DOHH2 (cell line): ENCODE results near the gene GCH1.

Source experiments
- H3F3A ChIP-seq: fragments of 200-600 bp; sonication (generic), shearing (Covaris generic); 2 replicates; pipeline ENCODE4 v1.6.0; 2016; ENCODE audit warnings: antibody characterized with exemption, mild to moderate bottlenecking; ENCODE audit not compliant: control insufficient read depth, insufficient read depth
- H3K27ac ChIP-seq: fragments of 200-600 bp; sonication (generic); 2 replicates; pipeline ENCODE4 v1.5.1; 2014; ENCODE audit warnings: low read depth, mild to moderate bottlenecking, low read length, moderate library complexity
- H3K27me3 ChIP-seq: fragments of 200-600 bp; sonication (generic); 2 replicates; pipeline ENCODE4 v1.6.1; 2014; ENCODE audit warnings: mild to moderate bottlenecking, low read length, mixed read lengths; ENCODE audit not compliant: control insufficient read depth
- H3K36me3 ChIP-seq: fragments of 200-600 bp; sonication (generic); 2 replicates; pipeline ENCODE4 v1.6.1; 2014; ENCODE audit warnings: mild to moderate bottlenecking, low read length, moderate library complexity, mixed read lengths; ENCODE audit not compliant: control insufficient read depth
- H3K4me1 ChIP-seq: fragments of 200-600 bp; sonication (generic); 2 replicates; pipeline ENCODE4 v1.6.1; 2014; ENCODE audit warnings: mild to moderate bottlenecking, low read length, mixed read lengths; ENCODE audit not compliant: control insufficient read depth
- H3K4me2 ChIP-seq: fragments of 200-600 bp; sonication (generic); 2 replicates; pipeline ENCODE4 v1.6.0; 2014; ENCODE audit warnings: mild to moderate bottlenecking, low read length, moderate library complexity
- H3K4me3 ChIP-seq: fragments of 200-600 bp; sonication (generic); 2 replicates; pipeline ENCODE4 v1.5.1; 2014; ENCODE audit warnings: mild to moderate bottlenecking, low read length, mixed read lengths
- H3K79me2 ChIP-seq: fragments of 200-600 bp; sonication (generic); 2 replicates; pipeline ENCODE4 v1.6.1; 2014; ENCODE audit warnings: mild to moderate bottlenecking, low read length, mixed read lengths; ENCODE audit not compliant: control insufficient read depth
- H3K9me2 ChIP-seq: fragments of 200-600 bp; sonication (generic); replicated peaks from 2 replicates; pipeline ENCODE4 v1.6.1; 2014; ENCODE audit warnings: mild to moderate bottlenecking, low read length, mixed read lengths; ENCODE audit not compliant: control insufficient read depth
- H3K9me3 ChIP-seq: fragments of 200-600 bp; sonication (generic); 2 replicates; pipeline ENCODE4 v1.6.1; 2014; ENCODE audit warnings: antibody characterized with exemption, low read length, mixed read lengths; ENCODE audit not compliant: control insufficient read depth, insufficient read depth
- H4K20me1 ChIP-seq: fragments of 200-600 bp; sonication (generic); 2 replicates; pipeline ENCODE4 v1.6.0; 2014; ENCODE audit warnings: low read depth, mild to moderate bottlenecking, antibody characterized with exemption, low read length, moderate library complexity; ENCODE audit not compliant: control insufficient read depth, insufficient read depth
- CTCF ChIP-seq: fragments of 200-600 bp; sonication (generic); IDR thresholded peaks from one replicate; pipeline ENCODE4 v1.5.1; 2014; ENCODE audit warnings: antibody characterized with exemption, mild to moderate bottlenecking, low read depth, low read length; ENCODE audit not compliant: poor library complexity, severe bottlenecking
- EZH2phosphoT487 ChIP-seq: fragments of 200-600 bp; sonication (generic); IDR thresholded peaks from 2 replicates; pipeline ENCODE4 v1.6.1; 2017; ENCODE audit warnings: borderline replicate concordance, mild to moderate bottlenecking, antibody characterized with exemption, low read length, moderate library complexity, mixed read lengths

GCH1 gene

GRCh38 chr14:54807881-54808280, 94.7 kb downstream of the GCH1 start:
- Histone ChIP-seq H3K4me1 (peaks cover 8% of the 10 kb centered on the region), H3K9me2 (no peaks in the 10 kb centered on the region), H3K27ac (no peak overlapping the region), H3F3A (no peaks in the 10 kb centered on the region), H3K9me3 (no peaks in the 10 kb centered on the region), H3K79me2 (no peaks in the 10 kb centered on the region), H3K4me3 (no peak overlapping the region), H3K4me2 (no peak overlapping the region), H3K36me3 (no peaks in the 10 kb centered on the region), H4K20me1 (no peaks in the 10 kb centered on the region), H3K27me3 (peaks cover 6% of the 10 kb centered on the region; the same call in 1 of the 2 replicates)
- TF ChIP-seq CTCF, result no peak
- no peak for TF ChIP-seq EZH2phosphoT487

- no peak overlapping the region for H3K27ac ChIP-seq
- peaks cover 8% of the 10 kb centered on the region for H3K4me1 ChIP-seq
- peaks cover 10% of the 10 kb centered on the region; the same call in 1 of the 2 replicates for H3K27me3 ChIP-seq
- H3K79me2 ChIP-seq, result no peaks in the 10 kb centered on the region
- H4K20me1 ChIP-seq, result no peaks in the 10 kb centered on the region
- H3K36me3 ChIP-seq, result no peaks in the 10 kb centered on the region
- H3F3A ChIP-seq, result no peaks in the 10 kb centered on the region
- no peak overlapping the region for H3K4me2 ChIP-seq
- H3K9me2 ChIP-seq, result no peaks in the 10 kb centered on the region
- no peak overlapping the region for H3K4me3 ChIP-seq
- no peak for TF ChIP-seq EZH2phosphoT487
- TF ChIP-seq CTCF, result no peak
- no peaks in the 10 kb centered on the region for H3K9me3 ChIP-seq
Measured at GRCh38 chr14:54807428-54807827, 95.2 kb downstream of the GCH1 start.

- H3K27me3 ChIP-seq, result peaks cover 10% of the 10 kb centered on the region; the same call in 1 of the 2 replicates
- no peak overlapping the region for H3K4me2 ChIP-seq
- no peaks in the 10 kb centered on the region for H3K36me3 ChIP-seq
- no peaks in the 10 kb centered on the region for H3F3A ChIP-seq
- TF ChIP-seq CTCF (no peak), EZH2phosphoT487 (no peak)
- H3K27ac ChIP-seq, result no peak overlapping the region
- H3K4me1 ChIP-seq, result peaks cover 8% of the 10 kb centered on the region
- H4K20me1 ChIP-seq, result no peaks in the 10 kb centered on the region
- H3K79me2 ChIP-seq, result no peaks in the 10 kb centered on the region
- no peak overlapping the region for H3K4me3 ChIP-seq
- no peaks in the 10 kb centered on the region for H3K9me3 ChIP-seq
- no peaks in the 10 kb centered on the region for H3K9me2 ChIP-seq
Measured at GRCh38 chr14:54806616-54807015, 96.0 kb downstream of the GCH1 start.
